H9 (cell line): ENCODE measurements around the gene CDH4. TPM values are rescaled to one million over a fixed set of nuclear protein-coding genes. Genes with fewer than 3 reads are reported as not detected.

Experiments
- DNase-seq: peaks from one replicate; pipeline ENCODE4 v3.0.0-alpha.2; 2017
- H2AFZ ChIP-seq: one replicate; pipeline ENCODE4 v1.6.1; 2013; ENCODE audit warnings: mild to moderate bottlenecking, low read length, control low read depth, moderate library complexity
- H2AK5ac ChIP-seq: 2 replicates; pipeline ENCODE4 v1.6.1; 2013; ENCODE audit warnings: low read length, control low read depth, mixed read lengths; ENCODE audit not compliant: insufficient read length
- H2BK120ac ChIP-seq: one replicate; pipeline ENCODE4 v1.6.1; 2013; ENCODE audit warnings: low read depth, mild to moderate bottlenecking, low read length, control low read depth, inconsistent platforms; ENCODE audit not compliant: poor library complexity, severe bottlenecking
- H2BK12ac ChIP-seq: 2 replicates; pipeline ENCODE4 v1.6.1; 2013; ENCODE audit warnings: low read length, control low read depth, mixed read lengths, low read depth; ENCODE audit not compliant: insufficient read length
- H2BK15ac ChIP-seq: 2 replicates; pipeline ENCODE4 v1.6.1; 2013; ENCODE audit warnings: low read depth, low read length, control low read depth
- H2BK20ac ChIP-seq: one replicate; pipeline ENCODE4 v1.6.1; 2013; ENCODE audit warnings: low read depth, mild to moderate bottlenecking, low read length, control low read depth, inconsistent platforms; ENCODE audit not compliant: poor library complexity, severe bottlenecking
- H2BK5ac ChIP-seq: 2 replicates; pipeline ENCODE4 v1.6.1; 2013; ENCODE audit warnings: low read length, control low read depth, mixed read lengths; ENCODE audit not compliant: insufficient read length
- H3K14ac ChIP-seq: 2 replicates; pipeline ENCODE4 v1.6.1; 2013; ENCODE audit warnings: low read length, control low read depth; ENCODE audit not compliant: insufficient read depth
- H3K18ac ChIP-seq: 2 replicates; pipeline ENCODE4 v1.6.1; 2013; ENCODE audit warnings: low read depth, mild to moderate bottlenecking, mixed read lengths, low read length, control low read depth; ENCODE audit not compliant: insufficient read length
- H3K23ac ChIP-seq: 2 replicates; pipeline ENCODE4 v1.6.1; 2013; ENCODE audit warnings: low read length, control low read depth, mixed read lengths, low read depth; ENCODE audit not compliant: insufficient read length
- H3K23me2 ChIP-seq: 2 replicates; pipeline ENCODE4 v1.6.1; 2013; ENCODE audit warnings: low read depth, mild to moderate bottlenecking, mixed read lengths, low read length, control low read depth; ENCODE audit not compliant: insufficient read length, poor library complexity, severe bottlenecking
- H3K27ac ChIP-seq: 2 replicates; pipeline ENCODE4 v1.5.1; 2013; ENCODE audit warnings: low read length, control low read depth, mixed read lengths, low read depth; ENCODE audit not compliant: insufficient read length
- H3K27me3 ChIP-seq: 2 replicates; pipeline ENCODE4 v1.6.1; 2013; ENCODE audit warnings: low read length, control low read depth, inconsistent platforms; ENCODE audit not compliant: insufficient read depth
- H3K4ac ChIP-seq: 2 replicates; pipeline ENCODE4 v1.6.1; 2013; ENCODE audit warnings: low read depth, mild to moderate bottlenecking, control low read depth, inconsistent platforms, low read length, moderate library complexity
- H3K4me1 ChIP-seq: 2 replicates; pipeline ENCODE4 v1.6.1; 2013; ENCODE audit warnings: low read length, control low read depth, inconsistent platforms; ENCODE audit not compliant: insufficient read depth
- H3K4me2 ChIP-seq: 2 replicates; pipeline ENCODE4 v1.6.1; 2013; ENCODE audit warnings: low read length, control low read depth, mixed read lengths; ENCODE audit not compliant: insufficient read length, insufficient read depth
- H3K56ac ChIP-seq: 2 replicates; pipeline ENCODE4 v1.6.1; 2013; ENCODE audit warnings: low read depth, mild to moderate bottlenecking, mixed read lengths, low read length, control low read depth; ENCODE audit not compliant: insufficient read length
- H3K79me1 ChIP-seq: 2 replicates; pipeline ENCODE4 v1.6.1; 2013; ENCODE audit warnings: low read depth, mild to moderate bottlenecking, moderate library complexity, low read length, control low read depth, inconsistent platforms; ENCODE audit not compliant: insufficient read depth, poor library complexity, severe bottlenecking
- H3K79me2 ChIP-seq: 2 replicates; pipeline ENCODE4 v1.6.1; 2013; ENCODE audit warnings: low read length, control low read depth, inconsistent platforms; ENCODE audit not compliant: insufficient read depth
- H3K9ac ChIP-seq: 2 replicates; pipeline ENCODE4 v1.6.1; 2013; ENCODE audit warnings: low read length, control low read depth, mixed read lengths; ENCODE audit not compliant: insufficient read length; ENCODE audit errors: extremely low read depth
- H3K9me3 ChIP-seq: one replicate; pipeline ENCODE4 v1.6.1; 2013; ENCODE audit warnings: low read depth, low read length, inconsistent platforms; ENCODE audit not compliant: control insufficient read depth
- H3T11ph ChIP-seq: one replicate; pipeline ENCODE4 v1.6.1; 2013; ENCODE audit warnings: mild to moderate bottlenecking, low read length, control low read depth, inconsistent platforms
- H4K20me1 ChIP-seq: one replicate; pipeline ENCODE4 v1.6.1; 2013; ENCODE audit not compliant: control insufficient read depth, insufficient read length, insufficient read depth
- H4K5ac ChIP-seq: 2 replicates; pipeline ENCODE4 v1.6.1; 2013; ENCODE audit warnings: low read depth, mild to moderate bottlenecking, mixed read lengths, low read length, control low read depth; ENCODE audit not compliant: insufficient read length
- H4K8ac ChIP-seq: replicated peaks from 2 replicates; pipeline ENCODE4 v1.6.1; 2013; ENCODE audit warnings: low read length, control low read depth, mixed read lengths, low read depth; ENCODE audit not compliant: insufficient read length
- H4K91ac ChIP-seq: 2 replicates; pipeline ENCODE4 v1.6.1; 2013; ENCODE audit warnings: low read depth, mild to moderate bottlenecking, moderate library complexity, mixed read lengths, low read length, control low read depth; ENCODE audit not compliant: insufficient read length
- H3K27ac Mint-ChIP-seq, 3 experiments: 2 replicates in 2 of 3; 3 replicates in 1 of 3; pipeline ENCODE4 v1.8.0; 2020 to 2021; ENCODE audit warnings: mixed read lengths in 3 of 3, mild to moderate bottlenecking in 1 of 3, moderate library complexity in 1 of 3
- H3K27me3 Mint-ChIP-seq: 2 replicates; pipeline ENCODE4 v1.8.0; 2021; ENCODE audit warnings: low read depth, mild to moderate bottlenecking, moderate library complexity, mixed read lengths
- H3K36me3 Mint-ChIP-seq, 3 experiments: 2 replicates in 2 of 3; 3 replicates in 1 of 3; pipeline ENCODE4 v1.8.0; 2020 to 2021; ENCODE audit warnings: low read depth in 3 of 3, mixed read lengths in 3 of 3; ENCODE audit not compliant: insufficient read depth in 1 of 3
- H3K4me1 Mint-ChIP-seq, 2 experiments: 2 replicates each; pipeline ENCODE4 v1.8.0; 2020; ENCODE audit warnings: mixed read lengths in 2 of 2
- H3K4me3 Mint-ChIP-seq, 2 experiments: 2 replicates in 1 of 2; 3 replicates in 1 of 2; pipeline ENCODE4 v1.8.0; 2020 to 2021; ENCODE audit warnings: mild to moderate bottlenecking in 2 of 2, mixed read lengths in 2 of 2, moderate library complexity in 1 of 2
- H3K9me3 Mint-ChIP-seq, 2 experiments: 2 replicates in 1 of 2; 3 replicates in 1 of 2; pipeline ENCODE4 v1.8.0; 2020; ENCODE audit warnings: mild to moderate bottlenecking in 2 of 2, mixed read lengths in 2 of 2, moderate library complexity in 1 of 2
- WGBS: extraction: QIAGEN DNeasy Blood & Tissue Kit; methylation state at CpG from one replicate; pipeline ENCODE4 v1.1.7; 2013; ENCODE audit warnings: missing lambda C conversion rate, low lambda C conversion rate, mixed read lengths; ENCODE audit not compliant: insufficient read length; ENCODE audit errors: extremely low coverage; 5-methylcytosine and 5-hydroxymethylcytosine counted together
- total RNA-seq: library from RNA; stranded (reverse); gene quantifications from 2 replicates; pipeline ENCODE4 v1.2.1, GENCODE V29; 2021
- TF ChIP-seq, protein P1 (sequence below): fragments of 200-600 bp; sonication (generic); conservative IDR thresholded peaks from 3 replicates; pipeline ENCODE4 v1.8.0; 2021; ENCODE audit warnings: antibody characterized with exemption, mild to moderate bottlenecking

The CDH4 gene
- total RNA-seq, 1 experiment from 2014 or later = 3.0 TPM

DNA sequence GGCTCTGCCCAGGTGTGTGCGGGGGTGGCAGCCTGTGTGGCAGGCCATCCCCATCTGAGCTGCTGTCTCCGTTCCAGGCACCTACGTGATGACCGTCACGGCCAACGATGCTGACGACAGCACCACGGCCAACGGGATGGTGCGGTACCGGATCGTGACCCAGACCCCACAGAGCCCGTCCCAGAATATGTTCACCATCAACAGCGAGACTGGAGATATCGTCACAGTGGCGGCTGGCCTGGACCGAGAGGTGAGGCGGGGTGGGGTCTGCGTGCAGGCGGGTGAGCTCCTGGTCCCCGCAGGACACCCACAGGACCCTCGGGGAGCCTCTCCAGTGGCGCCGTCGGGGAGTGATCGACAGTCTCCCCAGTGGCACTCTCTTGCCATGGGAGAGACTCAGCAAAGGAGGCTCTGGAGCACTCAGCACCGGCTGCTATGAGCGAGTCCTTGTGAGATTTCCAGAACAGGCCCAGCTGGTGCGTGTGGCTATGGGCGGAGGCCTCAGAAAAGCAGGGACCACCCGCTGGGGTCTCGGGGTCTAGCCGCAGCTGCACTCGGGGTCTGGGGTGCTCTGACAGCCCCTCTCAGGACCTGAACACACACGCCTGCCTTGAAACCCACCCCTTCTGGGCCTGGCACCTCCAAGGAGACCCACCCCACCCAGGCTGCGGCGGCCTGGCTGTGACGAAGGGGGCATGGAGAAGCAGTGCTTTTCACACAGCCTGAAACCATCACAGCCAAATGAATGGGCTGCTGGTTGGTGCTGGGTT lies 621.8 kb downstream of the CDH4 start:
- H3K4ac ChIP-seq = no peak overlapping the region
- no peak overlapping the region for H4K91ac ChIP-seq
- no peak overlapping the region for H2BK5ac ChIP-seq
- H4K5ac ChIP-seq = no peak overlapping the region
- peaks cover 2% of the 10 kb centered on the region; the same call in 1 of the 2 replicates for H3K27me3 ChIP-seq
- H3K9me3 Mint-ChIP-seq = peaks cover 12 to 15% of the 10 kb centered on the region in 2 experiments
- H2BK15ac ChIP-seq = no peak overlapping the region
- H3K27me3 Mint-ChIP-seq = peaks cover 33% of the 10 kb centered on the region
- no peak overlapping the region for H3T11ph ChIP-seq
- no peaks in the 10 kb centered on the region for H3K23me2 ChIP-seq
- H2BK120ac ChIP-seq = no peak overlapping the region
- H3K14ac ChIP-seq = no peak overlapping the region; the same call in 1 of the 2 replicates
- no peak overlapping the region for H3K9ac ChIP-seq
- H2BK12ac ChIP-seq = no peak overlapping the region
- no peak overlapping the region for H3K27ac ChIP-seq
- H3K56ac ChIP-seq = no peak overlapping the region
- H3K4me2 ChIP-seq = no peak overlapping the region
- no peak overlapping the region for H2AFZ ChIP-seq
- H3K79me1 ChIP-seq = no peaks in the 10 kb centered on the region
- H3K27ac Mint-ChIP-seq = no peak overlapping the region
- DNase-seq = no peak
- H3K9me3 ChIP-seq = no peaks in the 10 kb centered on the region
- no peaks in the 10 kb centered on the region for H3K4me1 Mint-ChIP-seq
- H2AK5ac ChIP-seq = no peak overlapping the region
- peaks cover 0 to 6% (median 5%) of the 10 kb centered on the region in 3 experiments; a peak in 4 of 7 replicates for H3K36me3 Mint-ChIP-seq
- TF ChIP-seq, protein P1, sequence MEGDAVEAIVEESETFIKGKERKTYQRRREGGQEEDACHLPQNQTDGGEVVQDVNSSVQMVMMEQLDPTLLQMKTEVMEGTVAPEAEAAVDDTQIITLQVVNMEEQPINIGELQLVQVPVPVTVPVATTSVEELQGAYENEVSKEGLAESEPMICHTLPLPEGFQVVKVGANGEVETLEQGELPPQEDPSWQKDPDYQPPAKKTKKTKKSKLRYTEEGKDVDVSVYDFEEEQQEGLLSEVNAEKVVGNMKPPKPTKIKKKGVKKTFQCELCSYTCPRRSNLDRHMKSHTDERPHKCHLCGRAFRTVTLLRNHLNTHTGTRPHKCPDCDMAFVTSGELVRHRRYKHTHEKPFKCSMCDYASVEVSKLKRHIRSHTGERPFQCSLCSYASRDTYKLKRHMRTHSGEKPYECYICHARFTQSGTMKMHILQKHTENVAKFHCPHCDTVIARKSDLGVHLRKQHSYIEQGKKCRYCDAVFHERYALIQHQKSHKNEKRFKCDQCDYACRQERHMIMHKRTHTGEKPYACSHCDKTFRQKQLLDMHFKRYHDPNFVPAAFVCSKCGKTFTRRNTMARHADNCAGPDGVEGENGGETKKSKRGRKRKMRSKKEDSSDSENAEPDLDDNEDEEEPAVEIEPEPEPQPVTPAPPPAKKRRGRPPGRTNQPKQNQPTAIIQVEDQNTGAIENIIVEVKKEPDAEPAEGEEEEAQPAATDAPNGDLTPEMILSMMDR = no peak
- no peak overlapping the region for H3K18ac ChIP-seq
- no peak overlapping the region for H2BK20ac ChIP-seq
- H4K8ac ChIP-seq = no peak overlapping the region
- no peak overlapping the region for H3K23ac ChIP-seq
- H3K4me1 ChIP-seq = no peaks in the 10 kb centered on the region
- H3K79me2 ChIP-seq = no peaks in the 10 kb centered on the region
- H3K4me3 Mint-ChIP-seq = no peak overlapping the region
- H4K20me1 ChIP-seq = no peaks in the 10 kb centered on the region
- no CpG with 5 or more reads among the region's 38 CpGs for WGBS
